Mesothelial cell of epicardium (in vitro differentiated cells): ENCODE measurements around the gene ZNF384. TPM values are rescaled to one million over a fixed set of nuclear protein-coding genes. Genes with fewer than 3 reads are reported as not detected.
A peak's percentile ranks its signal among the peaks of the same experiment; 100 is the strongest.

Source experiments
- DNase-seq, 2 experiments: peaks; one replicate each; pipeline ENCODE4 v3.0.0; 2021; ENCODE audit warnings: low spot score in 2 of 2; ENCODE audit not compliant: unreplicated experiment in 2 of 2
- H3K27ac Mint-ChIP-seq: 2 replicates; pipeline ENCODE4 v1.8.0; 2021; ENCODE audit warnings: mixed read lengths
- H3K27me3 Mint-ChIP-seq: 2 replicates; pipeline ENCODE4 v1.8.0; 2021; ENCODE audit warnings: low read depth, mixed read lengths
- H3K36me3 Mint-ChIP-seq: 2 replicates; pipeline ENCODE4 v1.8.0; 2021; ENCODE audit warnings: mixed read lengths
- H3K4me1 Mint-ChIP-seq: 2 replicates; pipeline ENCODE4 v1.8.0; 2021; ENCODE audit warnings: mixed read lengths
- H3K4me3 Mint-ChIP-seq: 2 replicates; pipeline ENCODE4 v1.8.0; 2021; ENCODE audit warnings: mild to moderate bottlenecking, moderate library complexity, mixed read lengths
- H3K9me3 Mint-ChIP-seq: 2 replicates; pipeline ENCODE4 v1.8.0; 2021; ENCODE audit warnings: mixed read lengths
- CTCF ChIP-seq: fragments of 200-600 bp; sonication (generic); IDR thresholded peaks from one replicate; pipeline ENCODE4 v1.5.0; 2021; ENCODE audit warnings: antibody characterized with exemption; ENCODE audit not compliant: unreplicated experiment
- total RNA-seq: library from RNA; stranded (reverse); gene quantifications from 3 replicates; pipeline ENCODE4 v1.2.1, GENCODE V29; 2021

ZNF384 gene
- total RNA-seq = 94.9 to 101 TPM (median 96.3 TPM) in 3 replicates

GRCh38 chr12:6688999-6689882 lies at the start of gene ZNF384:
ZNF384 (minus strand) TSS chr12:6689375; CDS start chr12:6679520, 9,855 bp downstream.
- H3K4me3 Mint-ChIP-seq = peak within 1 kb of the TSS; percentile 89
- H3K27me3 Mint-ChIP-seq = peaks cover 6% of the 10 kb centered on the region
- H3K9me3 Mint-ChIP-seq = no peaks in the 10 kb centered on the region
- H3K27ac Mint-ChIP-seq = peak within 1 kb of the TSS; percentile 79
- TF ChIP-seq CTCF = no peak
- no peaks in the 10 kb centered on the region for H3K36me3 Mint-ChIP-seq
- peaks cover 29% of the 10 kb centered on the region for H3K4me1 Mint-ChIP-seq
- DNase-seq = peak; percentile 82 to 90

GRCh38 chr12:6736754-6737153 lies 47.6 kb upstream of the ZNF384 start:
- Mint-ChIP-seq H3K36me3 (peaks cover 6% of the 10 kb centered on the region), H3K4me1 (peaks cover 9% of the 10 kb centered on the region), H3K9me3 (no peaks in the 10 kb centered on the region), H3K27me3 (no peaks in the 10 kb centered on the region), H3K27ac (no peak overlapping the region), H3K4me3 (no peak overlapping the region)
- TF ChIP-seq CTCF = no peak
- DNase-seq = no peak

- H3K4me1 Mint-ChIP-seq = peaks cover 9% of the 10 kb centered on the region
- peak; percentile 47 for TF ChIP-seq CTCF
- peak in 1 of 2 experiments; percentile 63 for DNase-seq
- no peaks in the 10 kb centered on the region for H3K9me3 Mint-ChIP-seq
- H3K27me3 Mint-ChIP-seq = no peaks in the 10 kb centered on the region
- H3K27ac Mint-ChIP-seq = peak overlapping the region; percentile 36
- peaks cover 14% of the 10 kb centered on the region for H3K36me3 Mint-ChIP-seq
- H3K4me3 Mint-ChIP-seq = no peak overlapping the region
Observed at GRCh38 chr12:6735448-6736191, 46.4 kb upstream of the ZNF384 start.

GRCh38 chr12:6734506-6735387 lies 45.6 kb upstream of the ZNF384 start:
- Mint-ChIP-seq H3K36me3 (peaks cover 20% of the 10 kb centered on the region), H3K4me1 (peaks cover 9% of the 10 kb centered on the region), H3K27me3 (no peaks in the 10 kb centered on the region), H3K9me3 (no peaks in the 10 kb centered on the region), H3K4me3 (no peak overlapping the region), H3K27ac (no peak overlapping the region)
- DNase-seq = no peak
- TF ChIP-seq CTCF = no peak

GRCh38 chr12:6730169-6730568 lies 41.0 kb upstream of the ZNF384 start:
- peaks cover 27% of the 10 kb centered on the region for H3K36me3 Mint-ChIP-seq
- DNase-seq = no peak
- no peaks in the 10 kb centered on the region for H3K9me3 Mint-ChIP-seq
- H3K4me1 Mint-ChIP-seq = peaks cover 5% of the 10 kb centered on the region
- peak; percentile 32 for TF ChIP-seq CTCF
- no peaks in the 10 kb centered on the region for H3K27me3 Mint-ChIP-seq
- H3K4me3 Mint-ChIP-seq = no peak overlapping the region
- H3K27ac Mint-ChIP-seq = no peak overlapping the region
